Epidermal melanocyte (primary cell): ENCODE data around the gene CLEC9A.

ENCODE experiments used
- DNase-seq: peaks from one replicate; pipeline ENCODE4 v3.0.0; 2011; ENCODE audit warnings: low spot score; ENCODE audit not compliant: insufficient read length

Gene CLEC9A

GRCh38 chr12:10067264-10067663, 36.8 kb downstream of the CLEC9A start:
- no peak for DNase-seq

GRCh38 chr12:10067942-10068341, 37.5 kb downstream of the CLEC9A start:
- no peak for DNase-seq

GRCh38 chr12:10068644-10069043, 38.2 kb downstream of the CLEC9A start:
- DNase-seq = no peak

- no peak for DNase-seq
Observed at GRCh38 chr12:10069099-10069498, 38.6 kb downstream of the CLEC9A start.

- DNase-seq = no peak
Observed at GRCh38 chr12:10069976-10070375, 39.5 kb downstream of the CLEC9A start.

- no peak for DNase-seq
Observed at GRCh38 chr12:10070380-10070779, 39.9 kb downstream of the CLEC9A start.

- DNase-seq = no peak
Observed at GRCh38 chr12:10072131-10072530, 41.6 kb downstream of the CLEC9A start.

- no peak for DNase-seq
Observed at GRCh38 chr12:10073261-10073660, 42.8 kb downstream of the CLEC9A start.

- DNase-seq = no peak
Observed at GRCh38 chr12:10075451-10075850, 45.0 kb downstream of the CLEC9A start.

GRCh38 chr12:10082117-10082874, 51.8 kb downstream of the CLEC9A start:
- DNase-seq = no peak

- no peak for DNase-seq
Observed at GRCh38 chr12:10084733-10085132, 54.3 kb downstream of the CLEC9A start.

- DNase-seq = no peak
Observed at GRCh38 chr12:10086387-10086786, 55.9 kb downstream of the CLEC9A start.

- no peak for DNase-seq
Observed at GRCh38 chr12:10088031-10088430, 57.5 kb downstream of the CLEC9A start.

GRCh38 chr12:10088955-10089900, 58.7 kb downstream of the CLEC9A start:
- no peak for DNase-seq

GRCh38 chr12:10094646-10095395, 64.3 kb downstream of the CLEC9A start:
- no peak for DNase-seq

- DNase-seq = no peak
Observed at GRCh38 chr12:10095971-10096370, 65.5 kb downstream of the CLEC9A start.

- DNase-seq = no peak
Observed at GRCh38 chr12:10097521-10097920, 67.0 kb downstream of the CLEC9A start.

- DNase-seq = no peak
Observed at GRCh38 chr12:10098791-10099190, 68.3 kb downstream of the CLEC9A start, which contains the start of gene CLEC1A. Gene CLEC1A, minus strand, starts transcription at chr12:10098985. Its CDS starts 63 bp downstream, at chr12:10098922.

- DNase-seq = peak; percentile 55
Observed at GRCh38 chr12:10101042-10101579, 70.6 kb downstream of the CLEC9A start.

GRCh38 chr12:10101648-10102220, 71.3 kb downstream of the CLEC9A start:
- no peak for DNase-seq

- no peak for DNase-seq
Observed at GRCh38 chr12:10102322-10102721, 71.8 kb downstream of the CLEC9A start.
